ENCODE data around the gene ADGB. TPM values are rescaled to one million over a fixed set of nuclear protein-coding genes. Genes with fewer than 3 reads are reported as not detected.
"Not testable (repeated sequence)": the region's sequence is repeated elsewhere in the genome, so short reads cannot be mapped to it uniquely, and the experiment has no call there.

The ADGB gene
- total and polyA plus RNA-seq, 2 donors = 0.18 to 0.24 TPM

DNA sequence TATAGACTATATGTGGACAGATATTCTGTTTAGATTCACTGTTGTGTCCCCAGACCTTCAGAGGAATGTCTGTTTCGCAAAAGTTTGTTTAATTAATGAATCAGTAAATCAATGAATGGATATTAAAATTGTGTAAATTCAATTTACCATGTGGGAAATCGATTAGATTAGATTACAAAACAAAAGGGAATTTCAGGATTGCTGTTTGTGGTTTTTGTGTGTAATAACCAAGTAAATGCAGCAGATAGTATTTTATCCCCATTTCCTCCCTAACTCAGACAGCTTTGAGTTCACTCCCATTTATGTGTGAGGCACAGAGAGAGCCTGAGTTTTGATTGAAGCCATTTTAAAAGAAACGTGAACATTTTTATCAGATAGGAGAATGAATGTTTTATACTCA lies 214.8 kb downstream of the ADGB start:
- Histone ChIP-seq H3K4me3 (ENCODE audit: low read length in 2 of 2) (no peak overlapping the region), H3K9me3 (ENCODE audit: control insufficient read depth in 2 of 2, insufficient read depth in 1 of 2, low read length in 1 of 2) (no peaks in the 10 kb centered on the region), H3K27ac (ENCODE audit: low read depth in 1 of 2, low read length in 1 of 2) (no peak overlapping the region), H3K4me1 (ENCODE audit: control insufficient read depth in 2 of 2, insufficient read depth in 2 of 2, low read length in 2 of 2) (no peaks in the 10 kb centered on the region), H3K36me3 (ENCODE audit: control insufficient read depth in 2 of 2, insufficient read depth in 2 of 2, low read length in 1 of 2) (no peaks in the 10 kb centered on the region), H3K27me3 (ENCODE audit: control insufficient read depth in 2 of 2, insufficient read depth in 1 of 2, low read length in 1 of 2) (no peaks in the 10 kb centered on the region)
- 77% methylated on average over 3 of the region's 3 CpGs for WGBS
- no peak for DNase-seq (ENCODE audit: low read depth in 6 of 9, low spot score in 9 of 9)

- Histone ChIP-seq H3K36me3 (ENCODE audit: control insufficient read depth in 2 of 2, insufficient read depth in 2 of 2, low read length in 1 of 2) (no peaks in the 10 kb centered on the region), H3K4me1 (ENCODE audit: control insufficient read depth in 2 of 2, insufficient read depth in 2 of 2, low read length in 2 of 2) (no peaks in the 10 kb centered on the region), H3K4me3 (ENCODE audit: low read length in 2 of 2) (no peak overlapping the region), H3K9me3 (ENCODE audit: control insufficient read depth in 2 of 2, insufficient read depth in 1 of 2, low read length in 1 of 2) (no peaks in the 10 kb centered on the region), H3K27me3 (ENCODE audit: control insufficient read depth in 2 of 2, insufficient read depth in 1 of 2, low read length in 1 of 2) (no peaks in the 10 kb centered on the region), H3K27ac (ENCODE audit: low read depth in 1 of 2, low read length in 1 of 2) (no peak overlapping the region)
- DNase-seq (ENCODE audit: low read depth in 6 of 9, low spot score in 9 of 9) = no peak
- WGBS = 35% methylated on average over 1 of the region's 1 CpG
Observed at GRCh38 chr6:146814148-146814750, 215.5 kb downstream of the ADGB start.

DNA sequence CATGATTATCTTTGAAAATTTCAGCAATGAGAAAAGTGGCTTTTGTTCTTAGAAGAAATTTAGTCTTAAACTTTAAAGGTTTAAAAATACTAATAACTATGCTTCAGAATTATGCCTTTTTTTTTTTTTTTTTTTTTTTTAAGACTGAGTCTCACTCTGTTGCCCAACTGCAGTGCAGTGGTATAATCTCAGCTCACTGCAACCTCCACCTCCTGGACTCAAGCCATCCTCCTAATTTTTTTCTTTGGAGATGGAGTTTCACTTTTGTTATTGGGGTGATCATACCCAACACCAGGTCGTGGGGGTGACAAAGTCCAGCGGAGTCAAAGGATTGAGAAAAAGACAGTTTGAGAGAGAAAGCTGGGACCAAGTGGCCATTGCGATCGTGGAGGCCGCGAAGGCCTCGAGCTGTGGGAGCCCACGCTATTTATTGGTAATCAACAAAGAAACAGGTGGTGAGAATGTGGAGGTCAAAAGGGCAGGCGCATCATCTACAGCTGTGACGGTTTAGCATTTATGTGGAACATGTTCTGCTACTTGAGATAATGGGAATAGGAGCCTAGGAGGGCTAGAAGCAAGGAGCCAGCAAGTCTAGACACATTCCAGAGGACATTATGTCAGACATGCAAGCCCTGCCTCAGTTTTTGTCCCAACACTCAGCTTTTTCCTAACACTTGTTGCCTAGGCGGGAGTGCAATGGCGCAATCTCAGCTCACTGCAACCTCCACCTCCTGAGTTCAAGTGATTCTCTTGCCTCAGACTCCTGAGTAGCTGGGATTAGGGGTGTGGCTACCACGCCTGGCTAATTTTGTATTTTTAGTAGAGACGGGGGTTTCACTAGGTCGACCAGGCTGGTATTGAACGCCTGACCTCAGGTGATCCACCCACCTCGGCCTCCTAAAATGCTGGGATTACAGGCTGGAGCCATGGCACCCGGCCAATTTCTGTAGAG lies 217.0 kb downstream of the ADGB start:
- H3K4me1 ChIP-seq (ENCODE audit: control insufficient read depth in 2 of 2, insufficient read depth in 2 of 2, low read length in 2 of 2); H3K9me3 ChIP-seq (ENCODE audit: control insufficient read depth in 2 of 2, insufficient read depth in 1 of 2, low read length in 1 of 2); H3K27me3 ChIP-seq (ENCODE audit: control insufficient read depth in 2 of 2, insufficient read depth in 1 of 2, low read length in 1 of 2); H3K4me3 ChIP-seq (ENCODE audit: low read length in 2 of 2); H3K36me3 ChIP-seq (ENCODE audit: control insufficient read depth in 2 of 2, insufficient read depth in 2 of 2, low read length in 1 of 2); DNase-seq (ENCODE audit: low read depth in 6 of 9, low spot score in 9 of 9); H3K27ac ChIP-seq (ENCODE audit: low read depth in 1 of 2, low read length in 1 of 2): not testable (repeated sequence)
- 92% methylated on average over 14 of the region's 18 CpGs for WGBS

DNA sequence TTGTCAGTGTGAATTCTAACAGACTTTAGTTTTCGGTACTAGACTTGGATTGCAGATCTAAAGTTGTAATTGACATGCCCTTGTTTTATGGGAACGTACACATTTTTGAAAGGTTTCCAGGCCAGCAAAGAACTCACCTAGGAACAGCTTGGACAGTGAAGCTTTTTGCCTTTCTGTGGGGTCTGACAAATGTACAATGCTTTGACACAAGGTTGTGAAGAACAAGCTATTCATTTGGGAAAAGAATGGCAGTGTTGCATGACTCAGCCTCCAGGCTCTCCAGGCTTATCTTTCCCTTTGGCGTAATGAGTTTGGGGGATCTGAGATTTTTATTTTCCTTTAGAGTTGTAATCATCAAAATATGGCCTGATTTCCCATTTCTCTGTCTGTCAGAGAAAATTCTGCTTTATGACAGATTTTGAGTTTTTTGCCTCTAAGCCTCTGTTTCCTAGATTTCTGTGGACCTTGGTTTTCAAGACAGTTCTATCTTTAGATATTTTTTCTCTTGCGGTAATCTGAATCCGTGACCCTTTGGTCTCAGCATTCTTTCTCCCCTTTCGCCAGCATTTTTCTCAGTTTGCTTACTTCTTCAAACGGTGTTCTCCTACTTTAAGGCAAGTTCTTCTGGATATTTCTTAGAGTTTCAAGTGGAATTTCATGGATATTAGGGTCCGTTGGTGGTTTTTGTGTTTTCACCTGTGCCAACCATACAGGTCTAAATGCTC lies 221.0 kb downstream of the ADGB start:
- Histone ChIP-seq H3K36me3 (ENCODE audit: control insufficient read depth in 2 of 2, insufficient read depth in 2 of 2, low read length in 1 of 2) (no peaks in the 10 kb centered on the region), H3K4me3 (ENCODE audit: low read length in 2 of 2) (no peak overlapping the region), H3K4me1 (ENCODE audit: control insufficient read depth in 2 of 2, insufficient read depth in 2 of 2, low read length in 2 of 2) (no peaks in the 10 kb centered on the region), H3K27me3 (ENCODE audit: control insufficient read depth in 2 of 2, insufficient read depth in 1 of 2, low read length in 1 of 2) (no peaks in the 10 kb centered on the region), H3K27ac (ENCODE audit: low read depth in 1 of 2, low read length in 1 of 2) (no peak overlapping the region), H3K9me3 (ENCODE audit: control insufficient read depth in 2 of 2, insufficient read depth in 1 of 2, low read length in 1 of 2) (no peaks in the 10 kb centered on the region)
- no peak for DNase-seq (ENCODE audit: low read depth in 6 of 9, low spot score in 9 of 9)
- 89% methylated on average over 8 of the region's 8 CpGs for WGBS

GRCh38 chr6:146827216-146827928 lies 228.6 kb downstream of the ADGB start:
- Histone ChIP-seq H3K4me1 (ENCODE audit: control insufficient read depth in 2 of 2, insufficient read depth in 2 of 2, low read length in 2 of 2) (no peaks in the 10 kb centered on the region), H3K9me3 (ENCODE audit: control insufficient read depth in 2 of 2, insufficient read depth in 1 of 2, low read length in 1 of 2) (no peaks in the 10 kb centered on the region), H3K36me3 (ENCODE audit: control insufficient read depth in 2 of 2, insufficient read depth in 2 of 2, low read length in 1 of 2) (no peaks in the 10 kb centered on the region), H3K4me3 (ENCODE audit: low read length in 2 of 2) (no peak overlapping the region), H3K27me3 (ENCODE audit: control insufficient read depth in 2 of 2, insufficient read depth in 1 of 2, low read length in 1 of 2) (no peaks in the 10 kb centered on the region), H3K27ac (ENCODE audit: low read depth in 1 of 2, low read length in 1 of 2) (no peak overlapping the region)
- no peak for DNase-seq (ENCODE audit: low read depth in 6 of 9, low spot score in 9 of 9)
- WGBS = 72% methylated on average over 4 of the region's 4 CpGs

DNA sequence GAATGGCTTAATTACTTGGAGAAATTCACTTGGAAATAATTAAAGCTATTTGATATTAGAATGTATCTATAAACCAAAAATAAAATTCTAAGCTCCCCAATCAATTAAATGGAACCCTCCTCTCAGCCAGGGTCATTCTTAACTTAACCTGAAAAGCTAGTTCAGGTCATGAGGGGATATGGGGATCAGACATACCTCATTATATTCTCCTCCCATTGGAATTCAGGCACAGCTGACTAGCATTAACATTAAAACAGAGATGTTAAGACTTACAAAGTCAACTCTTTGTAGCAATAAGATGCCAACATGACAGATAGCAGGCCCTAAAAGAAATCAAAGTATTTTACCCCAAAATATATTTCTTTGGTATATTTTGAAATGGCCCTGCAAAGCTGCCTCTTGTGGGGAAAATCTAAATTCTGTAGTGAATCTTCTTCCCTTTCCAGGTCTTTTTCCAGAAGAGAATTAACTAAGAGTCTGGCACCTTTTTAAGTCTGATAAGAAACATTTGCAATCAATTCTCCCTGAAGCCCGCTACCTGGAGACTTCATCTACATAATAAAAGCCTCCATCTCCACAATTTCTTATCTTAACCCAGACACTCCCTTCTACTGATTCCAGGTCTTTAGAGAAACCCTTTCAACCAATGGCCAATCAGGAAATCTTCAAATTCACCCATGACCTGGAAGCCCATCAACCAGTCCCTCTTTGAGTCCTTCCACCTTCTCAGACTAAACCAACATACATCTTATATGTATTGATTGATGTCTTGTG lies 231.2 kb downstream of the ADGB start:
- Histone ChIP-seq H3K36me3 (ENCODE audit: control insufficient read depth in 2 of 2, insufficient read depth in 2 of 2, low read length in 1 of 2) (no peaks in the 10 kb centered on the region), H3K4me3 (ENCODE audit: low read length in 2 of 2) (no peak overlapping the region), H3K4me1 (ENCODE audit: control insufficient read depth in 2 of 2, insufficient read depth in 2 of 2, low read length in 2 of 2) (no peaks in the 10 kb centered on the region), H3K27ac (ENCODE audit: low read depth in 1 of 2, low read length in 1 of 2) (no peak overlapping the region), H3K27me3 (ENCODE audit: control insufficient read depth in 2 of 2, insufficient read depth in 1 of 2, low read length in 1 of 2) (no peaks in the 10 kb centered on the region), H3K9me3 (ENCODE audit: control insufficient read depth in 2 of 2, insufficient read depth in 1 of 2, low read length in 1 of 2) (no peaks in the 10 kb centered on the region)
- 100% methylated on average over 1 of the region's 1 CpG for WGBS
- DNase-seq (ENCODE audit: low read depth in 6 of 9, low spot score in 9 of 9) = no peak

DNA sequence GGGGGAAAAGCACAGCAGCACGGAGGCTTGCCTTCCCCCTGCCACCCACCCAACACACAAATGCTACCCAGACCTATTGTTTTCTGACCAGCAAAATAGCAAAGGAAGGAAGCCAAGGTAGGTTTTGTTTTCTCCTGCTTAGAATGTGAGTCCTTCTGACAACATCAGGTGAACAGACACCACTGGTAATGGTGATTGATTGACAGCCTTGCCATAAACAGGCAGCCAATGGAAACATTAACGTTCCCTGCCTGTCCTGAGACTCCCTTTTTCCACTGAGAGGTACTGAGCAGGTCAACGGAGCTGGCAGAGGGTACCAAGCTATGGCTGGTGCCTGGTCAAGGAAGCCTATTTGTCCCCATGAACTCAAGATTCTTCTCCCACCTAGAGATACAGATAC lies 234.4 kb downstream of the ADGB start:
- H3K4me1 ChIP-seq (ENCODE audit: control insufficient read depth in 2 of 2, insufficient read depth in 2 of 2, low read length in 2 of 2) = no peaks in the 10 kb centered on the region
- no peaks in the 10 kb centered on the region for H3K9me3 ChIP-seq (ENCODE audit: control insufficient read depth in 2 of 2, insufficient read depth in 1 of 2, low read length in 1 of 2)
- no peak overlapping the region for H3K4me3 ChIP-seq (ENCODE audit: low read length in 2 of 2)
- DNase-seq (ENCODE audit: low read depth in 6 of 9, low spot score in 9 of 9) = no peak
- no peaks in the 10 kb centered on the region for H3K27me3 ChIP-seq (ENCODE audit: control insufficient read depth in 2 of 2, insufficient read depth in 1 of 2, low read length in 1 of 2)
- 87% methylated on average over 3 of the region's 3 CpGs for WGBS
- no peaks in the 10 kb centered on the region for H3K36me3 ChIP-seq (ENCODE audit: control insufficient read depth in 2 of 2, insufficient read depth in 2 of 2, low read length in 1 of 2)
- H3K27ac ChIP-seq (ENCODE audit: low read depth in 1 of 2, low read length in 1 of 2) = no peak overlapping the region

- Histone ChIP-seq H3K9me3 (ENCODE audit: control insufficient read depth in 2 of 2, insufficient read depth in 1 of 2, low read length in 1 of 2) (peaks cover 0 to 4% of the 10 kb centered on the region in 2 donors), H3K27me3 (ENCODE audit: control insufficient read depth in 2 of 2, insufficient read depth in 1 of 2, low read length in 1 of 2) (no peaks in the 10 kb centered on the region), H3K4me3 (ENCODE audit: low read length in 2 of 2) (no peak overlapping the region), H3K4me1 (ENCODE audit: control insufficient read depth in 2 of 2, insufficient read depth in 2 of 2, low read length in 2 of 2) (no peaks in the 10 kb centered on the region), H3K27ac (ENCODE audit: low read depth in 1 of 2, low read length in 1 of 2) (no peak overlapping the region), H3K36me3 (ENCODE audit: control insufficient read depth in 2 of 2, insufficient read depth in 2 of 2, low read length in 1 of 2) (no peaks in the 10 kb centered on the region)
- WGBS = 93% methylated on average over 1 of the region's 1 CpG
- no peak for DNase-seq (ENCODE audit: low read depth in 6 of 9, low spot score in 9 of 9)
Observed at GRCh38 chr6:146840216-146840615, 241.4 kb downstream of the ADGB start.

All from thymus (tissue), 11 donors.